HG03103 (cell line): ENCODE measurements around the gene RFC2.

Experiments
- ATAC-seq: cut with Tn5 transposase; IDR thresholded peaks from one replicate; pipeline ENCODE4 v1.9.1; 2021; ENCODE audit warnings: low read depth; ENCODE audit not compliant: unreplicated experiment

RFC2 gene

DNA sequence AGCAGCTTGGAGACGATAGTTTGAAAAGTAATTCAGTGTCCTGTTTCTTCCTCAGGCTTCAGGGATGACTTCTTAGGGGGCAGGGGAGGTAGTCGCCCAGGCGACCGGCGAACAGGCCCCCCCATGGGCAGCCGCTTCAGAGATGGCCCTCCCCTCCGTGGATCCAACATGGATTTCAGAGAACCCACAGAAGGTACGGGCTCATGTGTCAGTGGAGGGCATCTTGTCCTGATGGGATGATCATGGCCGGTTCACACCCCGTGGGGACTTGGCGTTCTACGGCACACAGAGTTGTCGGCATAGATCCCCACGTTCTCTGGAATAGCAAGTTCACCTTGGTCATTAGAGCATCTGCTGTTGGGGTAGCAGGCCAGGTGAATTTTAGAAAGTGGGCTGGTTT is 59.5 kb downstream of the RFC2 start:
- ATAC-seq, result no peak

DNA sequence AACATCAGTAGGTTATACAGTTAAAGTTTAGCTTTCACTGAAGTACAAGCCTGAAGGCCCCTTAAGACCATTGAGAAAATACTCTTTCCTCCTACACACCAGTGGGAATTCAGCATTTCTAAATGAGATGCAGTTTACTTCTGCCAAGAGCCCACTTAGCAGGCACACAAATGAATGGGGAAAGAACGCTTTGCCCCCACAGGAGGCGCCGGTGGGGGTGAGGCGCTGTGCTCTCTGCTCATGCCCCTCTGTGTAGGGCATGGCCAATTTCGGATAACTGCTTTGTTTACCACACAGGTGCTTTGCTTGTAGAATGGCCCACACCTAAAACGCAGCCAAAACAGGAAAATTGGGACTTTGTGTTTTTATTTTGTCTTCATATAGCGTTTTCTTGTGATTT is 60.3 kb downstream of the RFC2 start:
- no peak for ATAC-seq

DNA sequence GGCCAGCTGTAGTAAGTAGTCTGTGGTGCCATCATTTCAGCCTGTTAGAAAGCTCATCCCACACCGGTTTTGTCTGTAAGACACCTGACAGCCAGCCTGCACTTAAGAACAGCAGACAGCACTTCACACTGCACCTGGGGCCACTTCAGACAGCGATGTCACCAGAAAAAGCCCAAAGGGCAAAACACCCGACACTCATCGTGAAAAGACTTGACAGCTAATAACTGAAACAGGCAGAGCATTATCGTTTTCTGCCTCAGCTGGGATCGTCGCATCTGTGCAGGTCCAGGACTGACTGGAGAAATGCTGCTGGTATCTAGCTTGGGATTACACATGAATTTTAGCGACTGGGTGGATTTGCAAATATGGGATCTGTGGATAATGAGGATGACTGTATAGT is 61.1 kb downstream of the RFC2 start:
- ATAC-seq, result no peak

- ATAC-seq, result no peak
Measured at GRCh38 chr7:74191231-74191630, 63.0 kb downstream of the RFC2 start.

DNA sequence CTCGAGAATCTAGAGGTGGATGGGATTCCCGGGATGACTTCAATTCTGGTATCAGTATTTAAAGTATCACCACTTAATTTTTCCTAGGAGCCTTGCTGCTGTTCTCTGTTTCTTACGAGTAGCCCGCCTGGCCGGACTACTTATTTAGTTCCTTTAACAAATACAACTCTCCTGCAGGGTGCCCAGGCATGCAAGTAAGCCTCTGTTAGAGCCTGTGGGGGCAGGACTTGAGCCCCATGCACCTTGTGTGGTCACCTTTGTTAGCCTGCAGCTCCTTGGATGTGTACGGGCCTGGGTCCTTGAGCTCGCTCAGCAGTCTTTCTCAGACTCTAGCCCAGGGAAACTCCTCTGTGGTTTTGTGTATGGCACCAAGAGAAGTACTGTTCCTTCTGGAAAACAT is 63.9 kb downstream of the RFC2 start:
- ATAC-seq, result no peak

GRCh38 chr7:74187915-74188675 is 66.1 kb downstream of the RFC2 start:
- ATAC-seq, result no peak

DNA sequence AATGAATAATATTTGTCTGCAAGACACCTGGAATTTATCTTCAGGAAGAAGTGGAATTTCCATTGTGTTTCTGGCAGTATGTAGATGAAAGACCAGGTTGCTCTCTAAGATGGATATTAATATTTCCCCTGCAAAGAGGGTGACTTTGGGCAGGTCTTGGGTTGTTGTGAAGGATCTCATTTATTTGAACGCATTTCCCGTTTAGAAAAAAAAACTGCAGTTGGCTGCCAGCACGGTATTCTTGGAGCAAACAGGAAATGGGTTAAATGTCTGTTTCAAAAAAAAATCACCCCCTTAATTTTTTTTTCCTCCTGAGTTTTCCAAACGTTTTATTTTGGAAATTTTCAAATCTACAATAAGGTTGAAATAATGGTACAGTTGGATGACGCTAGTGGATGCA is 68.6 kb downstream of the RFC2 start:
- no peak for ATAC-seq

DNA sequence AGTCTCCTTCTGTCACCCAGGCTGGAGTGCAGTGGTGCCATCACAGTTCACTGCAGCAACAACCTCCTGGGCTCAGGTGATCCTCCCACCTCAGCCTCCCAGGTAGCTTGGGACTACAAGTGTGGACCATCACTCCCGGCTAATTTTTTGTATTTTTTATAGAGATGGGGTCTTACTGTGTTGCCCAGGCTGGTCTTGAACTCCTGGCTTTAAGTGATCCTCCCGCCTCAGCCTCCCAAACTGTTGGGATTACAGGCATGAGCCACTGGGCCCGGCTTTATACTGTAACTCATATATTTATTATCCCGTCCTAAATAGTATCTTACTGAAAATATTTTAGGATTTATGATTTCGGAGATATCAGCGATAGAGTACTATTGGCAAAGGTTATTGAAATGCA is 69.2 kb downstream of the RFC2 start:
- no peak for ATAC-seq

DNA sequence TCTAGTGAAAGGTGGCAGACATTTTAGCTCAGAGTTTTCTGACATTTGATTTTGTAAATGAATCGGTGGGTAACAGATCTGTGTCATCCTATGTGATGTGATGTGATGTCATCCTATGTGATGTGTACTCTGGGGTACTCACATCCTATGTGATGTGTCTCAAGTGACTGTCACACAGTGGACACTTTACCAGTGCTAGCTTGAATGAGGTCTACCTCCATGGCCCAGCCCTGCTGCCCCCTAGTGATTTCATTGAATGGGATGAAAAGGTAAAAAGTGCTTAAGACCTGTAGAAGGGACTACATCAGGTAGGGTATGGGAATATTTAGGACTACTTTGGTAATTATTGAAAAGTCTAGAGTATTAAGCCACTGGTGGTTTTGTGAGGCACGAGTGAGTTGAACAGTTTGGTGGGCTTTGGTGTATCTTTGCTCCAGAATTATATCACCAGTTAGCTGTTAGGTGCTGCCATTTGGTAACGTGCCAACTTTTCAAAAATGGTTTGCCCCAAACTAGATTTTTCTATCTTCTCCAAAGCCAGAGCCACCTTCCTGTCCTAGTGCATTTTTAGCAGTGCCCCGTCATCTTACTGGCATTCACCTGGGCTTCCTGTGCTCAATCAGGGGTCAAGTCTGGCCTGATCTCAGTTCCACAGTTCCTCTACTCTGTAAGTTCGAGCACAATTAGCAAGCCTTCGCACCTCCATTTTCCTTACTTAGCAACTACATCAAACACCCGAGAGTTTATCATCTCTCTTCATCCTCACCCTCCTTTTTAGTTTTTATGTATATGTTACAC is 70.3 kb downstream of the RFC2 start:
- no peak for ATAC-seq

GRCh38 chr7:74183142-74183541 is 71.1 kb downstream of the RFC2 start:
- ATAC-seq, result no peak

DNA sequence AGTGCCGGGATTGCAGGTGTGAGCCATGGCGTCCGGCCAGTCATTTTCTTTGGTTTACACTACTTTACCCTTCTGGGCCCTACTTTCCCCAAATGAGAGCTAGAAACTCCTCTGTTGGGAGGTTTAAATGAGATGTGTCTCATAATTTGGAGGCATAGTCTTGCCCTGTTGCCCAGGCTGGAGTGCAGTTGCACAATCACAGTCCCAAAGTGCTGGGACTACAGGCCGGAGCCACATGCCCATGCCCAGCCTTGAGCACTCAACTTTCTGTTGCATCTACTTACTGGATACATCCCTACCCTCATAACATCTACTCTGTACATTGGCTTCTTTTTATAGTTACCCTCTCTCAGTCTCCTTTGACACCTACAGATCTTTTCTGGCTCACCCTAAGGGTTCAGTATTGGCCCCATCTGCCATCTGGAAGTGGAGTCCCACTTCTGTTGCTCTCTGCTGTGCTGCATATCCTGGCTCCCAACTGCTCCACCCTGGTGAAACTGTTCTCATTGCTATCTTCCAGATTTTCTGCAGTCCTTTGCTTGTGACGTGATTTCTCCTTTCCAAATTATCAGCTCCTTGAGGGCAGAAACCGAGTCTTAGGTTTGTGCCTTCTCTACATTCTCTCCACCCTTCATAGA is 71.6 kb downstream of the RFC2 start:
- no peak for ATAC-seq

GRCh38 chr7:74181821-74182220 is 72.4 kb downstream of the RFC2 start:
- ATAC-seq, result no peak
